Common myeloid progenitor, CD34-positive (primary cell): Measurements from ENCODE around the gene FDX1.

ENCODE experiments used
- CTCF ChIA-PET: fragments of 350-600 bp; sonication (Branson Sonifier 250); formaldehyde crosslinking; loops from one replicate; lab custom pipeline; 2021; ENCODE audit warnings: antibody characterized with exemption; lab: Charles Lee
- POLR2A ChIA-PET: fragments of 350-600 bp; sonication (Branson Sonifier 250); formaldehyde crosslinking; loops from one replicate; lab custom pipeline; 2021; ENCODE audit warnings: antibody characterized with exemption; lab: Charles Lee
- DNase-seq, 3 donors: peaks; one replicate each; pipeline versions ENCODE4 v3.0.0 to v3.0.0-alpha.2; 2013
- H3K27ac ChIP-seq, 2 experiments: 1 replicate in 1 of 2; 2 replicates in 1 of 2; pipeline ENCODE4 v1.7.0; 2013; ENCODE audit warnings: inconsistent platforms in 2 of 2, low read length in 2 of 2, mild to moderate bottlenecking in 2 of 2, low read depth in 1 of 2, moderate library complexity in 1 of 2; ENCODE audit not compliant: severe bottlenecking in 2 of 2, insufficient read depth in 1 of 2, poor library complexity in 1 of 2
- H3K27me3 ChIP-seq, 5 experiments: replicated peaks in 2 of 5; 1 replicate in 3 of 5; 2 replicates in 2 of 5; pipeline versions ENCODE4 v1.6.1 to v1.7.0; 2013; ENCODE audit warnings: low read length in 4 of 5, mild to moderate bottlenecking in 2 of 5, moderate library complexity in 2 of 5, inconsistent platforms in 1 of 5; ENCODE audit not compliant: insufficient read depth in 5 of 5, control insufficient read depth in 4 of 5
- H3K36me3 ChIP-seq, 4 experiments: 1 replicate in 2 of 4; 2 replicates in 2 of 4; pipeline versions ENCODE4 v1.6.1 to v1.7.0; 2013; ENCODE audit warnings: low read length in 3 of 4, control low read depth in 1 of 4, mild to moderate bottlenecking in 1 of 4; ENCODE audit not compliant: control insufficient read depth in 4 of 4, insufficient read depth in 4 of 4
- H3K4me1 ChIP-seq, 4 experiments: 1 replicate in 3 of 4; 2 replicates in 1 of 4; pipeline versions ENCODE4 v1.6.1 to v1.7.1; 2013; ENCODE audit warnings: low read length in 3 of 4, mild to moderate bottlenecking in 3 of 4, control low read depth in 1 of 4, inconsistent platforms in 1 of 4, moderate library complexity in 1 of 4; ENCODE audit not compliant: control insufficient read depth in 4 of 4, insufficient read depth in 4 of 4; ENCODE audit errors: control extremely low read depth in 1 of 4
- H3K4me3 ChIP-seq, 7 experiments: 1 replicate in 4 of 7; 2 replicates in 3 of 7; pipeline versions ENCODE4 v1.5.1 to v1.7.0; 2013; ENCODE audit warnings: mild to moderate bottlenecking in 7 of 7, low read length in 6 of 7, moderate library complexity in 6 of 7, inconsistent platforms in 2 of 7, low read depth in 2 of 7, control low read depth in 1 of 7; ENCODE audit not compliant: insufficient read depth in 4 of 7, control insufficient read depth in 1 of 7; ENCODE audit errors: extremely low read depth in 1 of 7
- H3K9me3 ChIP-seq, 5 experiments: 1 replicate in 4 of 5; 2 replicates in 1 of 5; pipeline versions ENCODE4 v1.6.1 to v1.7.1; 2013; ENCODE audit warnings: low read length in 4 of 5, mild to moderate bottlenecking in 2 of 5, inconsistent platforms in 1 of 5, low read depth in 1 of 5, moderate library complexity in 1 of 5; ENCODE audit not compliant: control insufficient read depth in 4 of 5, insufficient read depth in 2 of 5; ENCODE audit errors: control extremely low read depth in 1 of 5
- WGBS: methylation state at CpG from one replicate; pipeline ENCODE4 v1.1.5; 2013; ENCODE audit not compliant: insufficient coverage; 5-methylcytosine and 5-hydroxymethylcytosine counted together

Gene FDX1

GRCh38 chr11:110467556-110467955, 37.8 kb downstream of the FDX1 start:
- Histone ChIP-seq H3K4me1 (no peaks in the 10 kb centered on the region), H3K4me3 (no peak overlapping the region), H3K27ac (no peak overlapping the region), H3K27me3 (no peaks in the 10 kb centered on the region), H3K36me3 (peaks cover 3 to 12% (median 8%) of the 10 kb centered on the region in 4 experiments), H3K9me3 (no peaks in the 10 kb centered on the region)
- 90% methylated on average over 2 of the region's 3 CpGs for WGBS
- DNase-seq = no peak
- ChIA-PET POLR2A (no interaction called here), CTCF (interaction anchor here (0.7 to 2.3 kb wide), 4 partner anchors 12 to 956 kb away, joined by 3 to 8 read pairs (median 4); no protein-coding TSS in a partner anchor)

DNA sequence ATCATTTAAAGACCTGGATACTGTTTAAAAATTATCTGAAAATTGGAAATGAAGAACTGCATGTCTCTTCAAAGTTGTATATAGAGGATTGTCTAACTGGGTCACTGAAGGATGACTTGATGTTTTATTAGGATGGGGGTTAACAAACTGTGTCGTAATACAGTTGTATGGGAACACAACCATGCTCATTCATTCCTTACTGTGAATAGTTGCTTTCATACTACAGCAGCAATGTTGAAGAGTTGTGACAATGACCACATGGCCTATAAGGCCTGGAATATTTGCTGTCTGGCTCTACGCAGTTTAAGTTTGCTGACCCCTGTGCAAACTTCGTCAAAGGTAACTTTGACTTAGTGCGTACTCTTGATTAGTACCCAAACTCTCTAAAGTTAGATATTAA, 38.4 kb downstream of the FDX1 start:
- Histone ChIP-seq H3K9me3 (no peaks in the 10 kb centered on the region), H3K4me3 (no peak overlapping the region), H3K27me3 (no peaks in the 10 kb centered on the region), H3K27ac (no peak overlapping the region), H3K4me1 (no peaks in the 10 kb centered on the region), H3K36me3 (peaks cover 3 to 12% (median 8%) of the 10 kb centered on the region in 4 experiments)
- no peak for DNase-seq
- WGBS = 100% methylated on average over 1 of the region's 4 CpGs
- ChIA-PET CTCF (interaction anchor here (0.7 to 1.9 kb wide), 3 partner anchors 75 to 956 kb away, joined by 3 to 4 read pairs (median 4); no protein-coding TSS in a partner anchor), POLR2A (no interaction called here)

DNA sequence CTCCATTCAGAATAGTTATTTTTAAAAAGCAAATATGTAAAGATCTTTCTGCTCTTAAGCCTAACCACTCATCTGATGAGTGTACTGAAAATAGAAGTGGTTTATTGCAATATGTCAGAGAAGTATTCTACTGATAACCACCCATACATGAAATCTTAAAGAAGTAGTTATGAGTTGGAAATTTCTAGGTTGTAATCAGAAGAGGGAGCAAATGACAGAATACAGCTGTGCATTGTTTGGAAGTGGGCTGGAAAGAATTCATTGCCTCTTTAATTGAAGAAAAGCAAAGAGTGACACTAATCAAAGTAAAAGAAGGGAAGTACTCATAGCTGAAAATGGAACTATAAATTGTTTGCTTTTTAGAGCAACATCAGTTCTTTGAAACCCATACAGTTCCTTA, 39.4 kb downstream of the FDX1 start:
- no peak overlapping the region for H3K4me3 ChIP-seq
- ChIA-PET POLR2A (no interaction called here), CTCF (interaction anchor here (1.3 kb wide), 1 partner anchor 15 kb away, joined by 3 read pairs; no protein-coding TSS in a partner anchor)
- H3K36me3 ChIP-seq = peaks cover 3 to 7% (median 5%) of the 10 kb centered on the region in 4 experiments
- H3K4me1 ChIP-seq = no peaks in the 10 kb centered on the region
- no peak for DNase-seq
- no peak overlapping the region for H3K27ac ChIP-seq
- H3K9me3 ChIP-seq = no peaks in the 10 kb centered on the region
- no peaks in the 10 kb centered on the region for H3K27me3 ChIP-seq

GRCh38 chr11:110470716-110471115, 41.0 kb downstream of the FDX1 start:
- CTCF ChIA-PET = no interaction called here

GRCh38 chr11:110471371-110471770, 41.6 kb downstream of the FDX1 start:
- H3K27ac ChIP-seq = no peak overlapping the region
- H3K9me3 ChIP-seq = no peaks in the 10 kb centered on the region
- H3K4me1 ChIP-seq = no peaks in the 10 kb centered on the region
- CTCF ChIA-PET = no interaction called here
- H3K4me3 ChIP-seq = no peak overlapping the region
- POLR2A ChIA-PET = no interaction called here
- no peak for DNase-seq
- no peaks in the 10 kb centered on the region for H3K27me3 ChIP-seq
- WGBS = no CpG with 5 or more reads among the region's 1 CpG
- H3K36me3 ChIP-seq = peaks cover 0 to 4% (median 2%) of the 10 kb centered on the region in 4 experiments

More at GRCh38 chr11:110470716-110471115, 41.0 kb downstream of the FDX1 start:
- H3K9me3 ChIP-seq = no peaks in the 10 kb centered on the region
- peaks cover 0 to 4% (median 2%) of the 10 kb centered on the region in 4 experiments for H3K36me3 ChIP-seq
- no peak overlapping the region for H3K4me3 ChIP-seq
- H3K27ac ChIP-seq = no peak overlapping the region
- no peaks in the 10 kb centered on the region for H3K4me1 ChIP-seq
- DNase-seq = no peak
- POLR2A ChIA-PET = interaction anchor here (0.5 kb wide), 1 partner anchor 247 kb away, joined by 3 read pairs; no protein-coding TSS in a partner anchor
- no CpG with 5 or more reads among the region's 2 CpGs for WGBS
- no peaks in the 10 kb centered on the region for H3K27me3 ChIP-seq

DNA sequence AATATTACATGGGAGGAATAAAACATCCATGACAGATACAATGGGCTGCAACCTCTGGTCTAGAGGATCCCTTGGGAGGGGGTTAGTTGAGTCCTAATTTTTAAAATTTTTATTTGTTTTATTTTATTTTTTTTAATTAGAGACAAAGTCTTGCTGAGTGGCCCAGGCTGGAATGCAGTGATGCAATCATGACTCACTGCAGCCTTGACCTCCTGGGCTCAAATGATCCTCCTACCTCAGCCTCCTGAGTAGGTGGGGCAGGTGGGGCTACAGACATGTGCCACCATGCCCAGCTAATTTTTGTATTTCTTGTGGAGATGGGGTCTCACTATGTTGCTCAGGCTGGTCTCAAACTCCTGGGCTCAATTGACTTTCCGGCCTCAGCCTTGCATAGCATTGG, 43.1 kb downstream of the FDX1 start:
- H3K9me3 ChIP-seq = no peaks in the 10 kb centered on the region
- ChIA-PET POLR2A (no interaction called here), CTCF (no interaction called here)
- DNase-seq = no peak
- H3K4me1 ChIP-seq = no peaks in the 10 kb centered on the region
- WGBS = 100% methylated on average over 1 of the region's 1 CpG
- no peak overlapping the region for H3K4me3 ChIP-seq
- H3K27me3 ChIP-seq = no peaks in the 10 kb centered on the region
- no peak overlapping the region for H3K27ac ChIP-seq
- H3K36me3 ChIP-seq = peaks cover 0 to 3% (median under 1%) of the 10 kb centered on the region in 4 experiments

DNA sequence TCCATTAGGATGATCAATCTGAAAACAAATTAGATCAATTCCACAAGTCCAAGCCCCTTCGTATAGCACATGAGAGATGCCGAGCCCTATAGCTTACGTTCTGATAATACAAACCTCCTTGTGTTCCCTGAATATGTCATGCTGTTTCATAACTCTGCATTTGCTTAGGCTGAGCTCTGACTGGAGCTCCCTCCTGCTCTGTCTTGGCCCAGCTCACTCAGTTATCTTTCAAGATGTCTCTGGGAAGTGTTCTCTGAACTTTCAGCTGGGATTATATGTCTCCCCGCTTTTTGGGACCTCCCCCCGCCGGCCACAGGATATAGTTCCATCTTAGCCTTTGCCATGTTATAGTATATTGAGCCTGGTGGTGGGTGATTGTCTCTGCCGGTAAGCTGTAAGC, 44.0 kb downstream of the FDX1 start:
- Histone ChIP-seq H3K27ac (no peak overlapping the region), H3K4me3 (no peak overlapping the region), H3K4me1 (peaks cover under 1 to 7% (median 5%) of the 10 kb centered on the region in 4 experiments), H3K9me3 (no peaks in the 10 kb centered on the region), H3K36me3 (peaks cover 0 to 2% (median 0%) of the 10 kb centered on the region in 4 experiments), H3K27me3 (no peaks in the 10 kb centered on the region)
- ChIA-PET CTCF (interaction anchor here (0.8 to 1.5 kb wide), 2 partner anchors 10 to 19 kb away, joined by 3 to 6 read pairs; no protein-coding TSS in a partner anchor), POLR2A (no interaction called here)
- DNase-seq = no peak
- 100% methylated on average over 3 of the region's 7 CpGs for WGBS
